ENCODE data around the gene YARS2.

The YARS2 gene

GRCh38 chr12:32755654-32756475, at the start of gene YARS2:
YARS2 (minus strand) TSS chr12:32755897; CDS start chr12:32755874, 23 bp downstream.
- in situ Hi-C loops (cut with MboI; ENCODE audit: low sequenced_read_pairs) = loop anchor here (25.0 kb wide), 1 partner anchor 1456 kb away; no protein-coding TSS in a partner anchor

DNA sequence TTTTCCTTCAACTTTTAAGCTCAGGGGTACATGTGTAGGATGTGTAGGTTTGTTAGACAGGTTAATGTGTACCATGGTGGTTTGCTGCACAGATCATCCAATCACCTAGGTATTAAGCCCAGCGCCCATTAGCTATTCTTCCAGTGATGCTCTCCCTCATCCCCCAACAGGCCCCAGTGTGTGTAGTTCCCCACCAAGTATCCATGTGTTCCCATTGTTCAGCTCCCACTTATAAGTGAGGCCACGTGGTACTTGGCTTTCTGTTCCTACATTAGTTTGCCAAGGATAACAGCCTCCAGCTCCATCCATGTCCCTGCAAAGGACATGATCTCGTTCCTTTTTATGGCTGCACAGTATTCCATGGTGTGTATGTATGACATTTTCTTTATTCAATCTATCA, 48.6 kb upstream of the YARS2 start:
- in situ Hi-C loops (cut with MboI; ENCODE audit: low sequenced_read_pairs) = no loop called here

DNA sequence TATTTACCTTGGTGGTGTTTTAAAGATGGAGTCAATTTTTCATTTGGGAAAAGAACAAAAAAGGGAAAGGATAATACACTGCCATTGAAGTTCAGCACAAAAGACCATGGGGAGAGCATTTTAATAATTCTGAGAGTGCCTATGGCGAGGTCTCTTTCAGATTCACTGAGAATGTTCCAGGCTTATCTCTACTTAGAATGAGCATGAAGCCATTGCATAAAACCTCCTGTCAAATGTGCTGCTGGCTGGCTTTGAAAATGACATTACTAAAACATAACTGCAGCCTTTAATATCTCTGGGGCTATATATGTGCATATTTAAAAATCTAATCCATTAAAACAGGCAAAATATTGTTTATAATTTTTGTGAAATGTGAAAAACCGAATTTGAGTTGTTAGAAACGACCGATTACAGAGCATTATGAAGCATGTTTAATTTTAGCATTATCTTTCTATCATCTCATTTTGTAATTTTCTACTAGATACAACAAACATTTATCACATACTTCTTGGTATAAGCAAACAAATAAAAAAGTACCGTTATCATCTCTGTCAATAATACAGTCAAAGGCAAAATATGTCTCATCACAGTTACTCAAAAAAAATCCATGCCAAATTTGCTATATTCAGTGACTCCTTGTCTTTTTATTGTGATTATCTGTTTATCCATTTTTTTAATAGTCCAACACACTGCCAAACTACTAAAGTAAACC, 45.7 kb upstream of the YARS2 start:
- in situ Hi-C loops (cut with MboI; ENCODE audit: low sequenced_read_pairs) = no loop called here

GRCh38 chr12:32794281-32794680, 38.6 kb upstream of the YARS2 start:
- in situ Hi-C loops (cut with MboI; ENCODE audit: low sequenced_read_pairs) = no loop called here

- in situ Hi-C loops (cut with MboI; ENCODE audit: low sequenced_read_pairs) = no loop called here
Observed at GRCh38 chr12:32789916-32790315, 34.2 kb upstream of the YARS2 start.

GRCh38 chr12:32789446-32789845, 33.7 kb upstream of the YARS2 start:
- in situ Hi-C loops (cut with MboI; ENCODE audit: low sequenced_read_pairs) = no loop called here

GRCh38 chr12:32788405-32788804, 32.7 kb upstream of the YARS2 start:
- in situ Hi-C loops (cut with MboI; ENCODE audit: low sequenced_read_pairs) = no loop called here

GRCh38 chr12:32785557-32785956, 29.9 kb upstream of the YARS2 start:
- in situ Hi-C loops (cut with MboI; ENCODE audit: low sequenced_read_pairs) = no loop called here

DNA sequence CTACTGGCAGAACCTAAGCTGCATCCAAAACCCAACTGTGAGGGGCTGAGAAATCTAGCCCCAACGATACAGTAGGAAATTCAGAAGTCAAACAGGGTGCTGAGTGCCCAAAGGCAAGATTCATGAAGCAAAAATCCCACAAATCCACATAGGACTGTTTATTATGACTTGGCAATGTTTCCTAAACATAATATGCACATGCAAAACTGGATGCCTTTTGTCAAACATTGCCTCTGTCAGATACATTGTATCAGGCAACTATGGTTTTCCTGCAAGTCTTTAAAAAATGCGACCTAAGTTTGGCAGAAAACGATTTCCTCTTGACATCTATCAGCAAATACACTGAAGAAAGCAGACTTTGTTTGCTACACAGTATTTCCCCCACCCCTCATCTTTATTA, 27.3 kb upstream of the YARS2 start:
- in situ Hi-C loops (cut with MboI; ENCODE audit: low sequenced_read_pairs) = no loop called here

GRCh38 chr12:32780071-32780470, 24.4 kb upstream of the YARS2 start:
- in situ Hi-C loops (cut with MboI; ENCODE audit: low sequenced_read_pairs) = no loop called here

DNA sequence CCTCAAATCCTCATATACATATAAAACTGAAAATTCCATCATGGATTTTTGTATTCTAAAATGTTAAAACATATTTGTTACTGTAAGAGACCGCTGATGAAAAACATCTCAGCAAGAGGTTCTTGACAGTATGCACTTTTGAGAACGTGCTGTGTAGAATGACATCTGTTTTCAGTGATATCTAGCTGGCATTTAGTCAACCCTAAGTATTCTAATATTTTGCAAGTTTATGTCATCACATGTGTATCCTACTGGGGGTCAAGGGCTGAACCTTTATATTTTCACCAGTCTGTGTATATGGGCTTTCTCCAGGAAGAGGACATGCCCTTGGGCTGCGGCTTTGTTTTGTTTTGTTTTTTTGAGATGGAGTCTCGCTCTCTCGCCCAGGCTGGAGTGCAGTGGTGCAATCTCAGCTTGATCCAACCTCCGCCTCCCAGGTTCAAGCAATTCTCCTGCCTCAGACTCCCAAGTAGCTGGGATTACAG, 22.0 kb upstream of the YARS2 start:
- in situ Hi-C loops (cut with MboI; ENCODE audit: low sequenced_read_pairs) = no loop called here

- in situ Hi-C loops (cut with MboI; ENCODE audit: low sequenced_read_pairs) = no loop called here
Observed at GRCh38 chr12:32777159-32777558, 21.5 kb upstream of the YARS2 start.

- in situ Hi-C loops (cut with MboI; ENCODE audit: low sequenced_read_pairs) = no loop called here
Observed at GRCh38 chr12:32776258-32776657, 20.6 kb upstream of the YARS2 start.

DNA sequence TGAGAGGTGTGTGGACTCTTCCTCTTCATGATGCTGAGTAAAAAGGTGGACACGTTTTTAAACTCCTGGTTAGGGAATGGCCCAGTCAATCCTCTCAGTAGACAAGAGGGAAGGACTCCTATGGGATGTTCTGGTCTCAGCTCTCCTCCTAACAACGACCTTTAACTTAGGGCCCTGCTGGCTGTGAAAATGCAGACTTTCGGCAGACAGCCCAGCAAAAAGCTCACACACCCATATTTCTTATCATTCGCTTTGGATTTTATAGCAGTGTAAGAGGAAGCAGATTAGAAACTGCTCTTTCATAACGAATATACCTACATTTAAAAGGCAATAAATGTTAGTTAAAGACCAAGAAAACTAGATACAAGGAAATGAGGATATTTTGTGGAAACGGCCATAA, 18.0 kb upstream of the YARS2 start:
- in situ Hi-C loops (cut with MboI; ENCODE audit: low sequenced_read_pairs) = loop anchor here (25.0 kb wide), 1 partner anchor 1439 kb away; no protein-coding TSS in a partner anchor

GRCh38 chr12:32770141-32770540, 14.4 kb upstream of the YARS2 start:
- in situ Hi-C loops (cut with MboI; ENCODE audit: low sequenced_read_pairs) = loop anchor here (25.0 kb wide), 1 partner anchor 1442 kb away; no protein-coding TSS in a partner anchor

GRCh38 chr12:32768518-32768917, 12.8 kb upstream of the YARS2 start:
- in situ Hi-C loops (cut with MboI; ENCODE audit: low sequenced_read_pairs) = loop anchor here (10.0 to 25.0 kb wide), 2 partner anchors 1256 to 1444 kb away; partner anchors contain the start of gene ALG10

- in situ Hi-C loops (cut with MboI; ENCODE audit: low sequenced_read_pairs) = loop anchor here (10.0 to 25.0 kb wide), 2 partner anchors 1259 to 1446 kb away; partner anchors contain the start of gene ALG10
Observed at GRCh38 chr12:32765906-32766305, 10.2 kb upstream of the YARS2 start.

DNA sequence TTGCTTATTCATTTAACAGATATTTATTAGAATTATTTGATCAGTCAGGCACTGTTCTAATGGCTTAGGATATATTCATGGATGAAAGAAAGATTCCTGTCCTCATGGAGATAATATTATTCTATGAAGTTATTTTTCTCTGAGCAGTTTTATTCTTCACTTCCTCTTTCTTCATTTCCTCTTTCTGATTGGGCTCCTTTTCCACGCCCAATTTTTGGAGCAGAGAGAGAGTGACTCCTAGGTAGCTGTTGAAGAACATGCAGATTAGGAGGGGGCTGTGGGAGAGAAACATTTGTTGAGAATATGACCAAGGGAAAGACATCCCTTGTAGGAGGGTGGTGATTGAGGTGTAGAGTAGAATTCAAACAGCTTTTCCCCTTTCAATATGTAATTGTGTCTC, 6.0 kb upstream of the YARS2 start:
- in situ Hi-C loops (cut with MboI; ENCODE audit: low sequenced_read_pairs) = loop anchor here (10.0 to 25.0 kb wide), 2 partner anchors 1263 to 1451 kb away; partner anchors contain the start of gene ALG10

DNA sequence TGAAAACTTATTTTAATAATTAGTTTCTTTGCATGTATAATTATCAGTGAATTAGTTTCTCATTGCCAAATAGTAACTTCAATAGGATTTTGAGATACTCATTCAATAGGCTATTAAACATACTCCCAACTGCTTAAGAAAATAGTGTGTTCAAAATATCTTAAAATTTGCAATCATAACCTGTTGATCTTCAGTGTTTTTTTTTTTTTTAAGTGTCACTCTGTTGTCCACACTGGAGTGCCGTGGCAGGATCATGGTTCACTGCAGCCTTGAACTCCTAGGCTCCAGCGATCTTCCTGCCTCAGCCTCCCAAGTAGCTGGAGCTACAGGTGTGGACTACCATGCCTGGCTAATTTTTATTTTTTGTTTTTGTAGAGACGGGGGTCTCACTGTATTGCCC, 1.5 kb upstream of the YARS2 start:
- in situ Hi-C loops (cut with MboI; ENCODE audit: low sequenced_read_pairs) = loop anchor here (25.0 kb wide), 1 partner anchor 1455 kb away; no protein-coding TSS in a partner anchor

DNA sequence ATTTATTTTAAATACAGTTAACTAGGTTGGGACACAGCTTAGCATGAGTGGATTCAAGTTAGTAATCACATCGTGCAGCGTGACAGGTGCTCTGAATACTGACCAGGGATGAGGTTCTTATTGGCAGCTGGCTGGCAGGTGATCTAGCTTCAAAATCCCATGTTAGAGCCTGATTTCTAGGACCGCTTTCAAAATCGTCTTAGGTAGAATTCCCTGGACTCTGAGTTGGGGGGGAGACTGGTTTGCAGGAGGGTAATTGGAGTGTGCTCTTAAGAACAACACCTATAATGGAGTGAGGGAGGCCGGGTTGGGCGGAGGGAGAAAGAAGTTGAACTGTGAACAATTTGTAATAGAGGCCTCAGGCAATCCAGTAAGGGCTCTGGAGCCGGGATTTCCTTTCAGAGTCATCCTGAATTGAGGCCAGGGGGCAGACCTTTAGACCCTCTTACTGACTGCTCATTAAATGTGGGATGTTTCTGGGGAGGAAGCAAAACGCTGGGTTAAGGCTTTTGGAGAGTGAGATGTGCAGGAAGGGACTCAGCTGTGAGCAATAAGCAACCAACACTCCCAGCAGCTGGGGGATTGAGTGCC, 874 bp upstream of the YARS2 start:
- in situ Hi-C loops (cut with MboI; ENCODE audit: low sequenced_read_pairs) = loop anchor here (25.0 kb wide), 1 partner anchor 1456 kb away; no protein-coding TSS in a partner anchor
